ENCODE data around the gene OR2C1. TPM values are rescaled to one million over a fixed set of nuclear protein-coding genes. Genes with fewer than 3 reads are reported as not detected.

Gene OR2C1
- not detected in 2 replicates for total RNA-seq

DNA sequence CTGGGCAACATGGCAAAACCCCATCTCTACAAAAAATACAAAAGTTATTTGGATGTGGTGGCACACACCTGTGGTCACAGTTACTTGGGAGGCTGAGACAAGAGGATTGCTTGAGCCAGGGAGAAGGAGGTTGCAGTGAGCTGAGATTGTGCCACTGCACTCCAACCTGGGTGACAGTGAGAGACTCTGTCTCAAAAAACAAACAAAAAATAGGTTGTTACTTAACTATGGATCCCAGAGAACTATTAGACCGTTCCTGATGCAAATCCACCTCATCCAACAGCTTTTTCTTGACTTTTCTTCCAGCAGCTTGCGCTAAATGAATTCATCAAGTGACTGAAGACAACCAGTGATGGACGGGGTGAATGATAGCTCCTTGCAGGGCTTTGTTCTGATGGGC, at the start of gene OR2C1:
TSS of gene OR2C1 (plus strand) at position 301 of the 400 bp plus-strand sequence. CDS start at position 353, 52 bp downstream.

DNA sequence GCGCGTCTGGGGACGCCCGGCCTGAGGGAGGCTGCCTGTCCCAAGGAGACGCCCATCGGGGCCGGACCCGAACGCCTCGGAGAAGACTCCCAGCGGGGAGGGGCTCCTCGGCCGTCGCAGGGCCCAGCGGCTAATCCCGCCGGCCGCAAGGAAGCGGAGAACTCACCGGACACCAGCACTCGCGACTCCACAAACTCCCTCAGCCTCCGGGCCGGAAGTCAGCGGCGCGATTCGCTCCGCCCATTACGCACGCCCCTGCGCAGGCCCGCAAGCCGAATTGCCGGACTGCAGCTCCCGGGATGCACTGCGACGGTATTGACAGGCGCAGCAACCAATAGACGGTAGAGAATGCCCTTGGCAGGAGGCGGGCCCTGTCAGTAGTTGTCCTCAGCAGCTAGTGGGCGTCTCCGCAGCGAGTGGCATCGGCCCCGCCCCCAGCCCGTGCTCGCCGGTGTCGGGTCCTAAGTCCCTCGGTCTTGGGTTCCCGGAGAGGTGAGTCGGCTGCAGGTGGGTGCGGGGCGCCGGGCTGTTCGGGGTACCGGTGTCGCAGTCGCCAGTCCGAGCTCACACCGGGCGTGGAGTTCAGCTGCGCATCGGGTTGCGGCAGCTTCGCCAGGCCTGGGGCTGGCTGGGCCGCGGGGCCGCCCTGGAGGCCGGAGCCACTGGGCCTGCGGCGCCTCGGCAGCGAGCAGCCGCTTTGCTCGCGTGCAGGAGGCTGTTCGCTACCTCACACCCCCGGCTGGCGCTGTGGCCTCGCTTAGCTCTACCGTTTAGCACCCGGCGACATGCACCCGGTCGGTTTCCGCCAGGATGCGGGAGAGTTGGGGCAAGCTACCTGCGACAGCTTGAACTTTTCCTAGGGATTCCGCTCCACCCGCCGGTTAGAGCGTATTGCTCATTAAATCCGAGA, 45.3 kb downstream of the OR2C1 start, which contains the start of the genes ZNF174 and ZSCAN32:
TSS of gene ZNF174 (plus strand) at position 437 of the 910 bp plus-strand sequence. CDS start 790 bp downstream, outside the sequence.
TSS of gene ZSCAN32 (minus strand) at position 226 of the 910 bp plus-strand sequence. CDS start 3,447 bp downstream, outside the sequence.

Other genes with a start within 250 kb of the OR2C1 start
- 21.4 and 35.3 TPM in 2 replicates for gene ZNF205, start 243.3 kb upstream of the OR2C1 start, total RNA-seq
- gene ZNF213, start 220.9 kb upstream of the OR2C1 start, total RNA-seq, result 4.8 and 5.6 TPM in 2 replicates
- gene OR1F1, start 167.7 kb upstream of the OR2C1 start, total RNA-seq, result 0.33 TPM in 1 of 2 replicates, not detected in the other
- 12.7 and 13.5 TPM in 2 replicates for gene ZNF200, start 120.7 kb upstream of the OR2C1 start, total RNA-seq
- gene MEFV, start 99.3 kb upstream of the OR2C1 start, total RNA-seq, result not detected in 2 replicates
- 46.0 and 55.9 TPM in 2 replicates for gene ZNF263, start 72.4 kb upstream of the OR2C1 start, total RNA-seq
- gene TIGD7, start 50.5 kb upstream of the OR2C1 start, total RNA-seq, result 3.6 and 5.1 TPM in 2 replicates
- gene ZNF75A, start 50.4 kb upstream of the OR2C1 start, total RNA-seq, result 24.8 and 25.5 TPM in 2 replicates
- 11.4 and 13.7 TPM in 2 replicates for gene ZSCAN32, start 45.1 kb downstream of the OR2C1 start, total RNA-seq
- 9.6 and 10.8 TPM in 2 replicates for gene ZNF174, start 45.3 kb downstream of the OR2C1 start, total RNA-seq
- gene ZNF597, start 87.6 kb downstream of the OR2C1 start, total RNA-seq, result 2.5 and 2.9 TPM in 2 replicates
- 19.3 and 21.2 TPM in 2 replicates for gene NAA60, start 87.8 kb downstream of the OR2C1 start, total RNA-seq
- gene C16orf90, start 139.6 kb downstream of the OR2C1 start, total RNA-seq, result not detected in 2 replicates
- gene CLUAP1, start 145.1 kb downstream of the OR2C1 start, total RNA-seq, result 9.5 and 10.1 TPM in 2 replicates
- 1.9 and 2.6 TPM in 2 replicates for gene NLRC3, start 221.5 kb downstream of the OR2C1 start, total RNA-seq